CD4-positive, alpha-beta memory T cell (primary cell): ENCODE results near the gene MTIF3. TPM values are rescaled to one million over a fixed set of nuclear protein-coding genes. Genes with fewer than 3 reads are reported as not detected.

Experiments used
- CTCF ChIA-PET: fragments of 350-600 bp; sonication (Branson Sonifier 250); formaldehyde crosslinking; loops from one replicate; lab custom pipeline; 2021; ENCODE audit warnings: inconsistent platforms; ENCODE audit not compliant: partially characterized antibody; lab: Charles Lee
- POLR2A ChIA-PET: fragments of 350-600 bp; sonication (Branson Sonifier 250); formaldehyde crosslinking; loops from one replicate; lab custom pipeline; 2021; ENCODE audit not compliant: partially characterized antibody; lab: Charles Lee
- DNase-seq, 5 donors: peaks; one replicate each; pipeline versions ENCODE4 v3.0.0 to v3.0.0-alpha.2; 2020 to 2022; ENCODE audit warnings: mixed read lengths in 1 of 5
- H3K27ac ChIP-seq: one replicate; pipeline ENCODE4 v1.7.0; 2013; ENCODE audit warnings: low read depth, low read length
- H3K27me3 ChIP-seq: 2 replicates; pipeline ENCODE4 v1.7.0; 2013; ENCODE audit warnings: mild to moderate bottlenecking, low read length, moderate library complexity; ENCODE audit not compliant: insufficient read depth
- H3K36me3 ChIP-seq: 2 replicates; pipeline ENCODE4 v1.7.0; 2013; ENCODE audit warnings: mild to moderate bottlenecking, low read length, moderate library complexity; ENCODE audit not compliant: insufficient read depth
- H3K4me1 ChIP-seq: 2 replicates; pipeline ENCODE4 v1.7.0; 2013; ENCODE audit warnings: mild to moderate bottlenecking, low read length, moderate library complexity; ENCODE audit not compliant: insufficient read depth
- H3K4me3 ChIP-seq, 2 donors: one replicate each; pipeline ENCODE4 v1.7.0; 2013; ENCODE audit warnings: low read length in 2 of 2, mild to moderate bottlenecking in 1 of 2
- H3K9me3 ChIP-seq, 2 donors: one replicate each; pipeline ENCODE4 v1.7.0; 2013; ENCODE audit warnings: low read length in 2 of 2, control low read depth in 1 of 2; ENCODE audit not compliant: control insufficient read depth in 1 of 2
- H3K27ac Mint-ChIP-seq, 7 donors: one replicate each; pipeline ENCODE4 v1.8.0; 2020 to 2021; ENCODE audit warnings: mixed read lengths in 7 of 7, mild to moderate bottlenecking in 6 of 7, inconsistent platforms in 3 of 7, moderate library complexity in 3 of 7
- H3K27me3 Mint-ChIP-seq, 2 donors: one replicate each; pipeline ENCODE4 v1.8.0; 2020 to 2021; ENCODE audit warnings: mixed read lengths in 2 of 2
- H3K36me3 Mint-ChIP-seq, 2 donors: one replicate each; pipeline ENCODE4 v1.8.0; 2020 to 2021; ENCODE audit warnings: mixed read lengths in 2 of 2, inconsistent platforms in 1 of 2, mild to moderate bottlenecking in 1 of 2
- H3K4me1 Mint-ChIP-seq, 4 donors: one replicate each; pipeline ENCODE4 v1.8.0; 2020 to 2021; ENCODE audit warnings: mixed read lengths in 4 of 4, mild to moderate bottlenecking in 1 of 4
- H3K4me3 Mint-ChIP-seq, 8 donors: one replicate each; pipeline ENCODE4 v1.8.0; 2020 to 2021; ENCODE audit warnings: mixed read lengths in 8 of 8, mild to moderate bottlenecking in 7 of 8, moderate library complexity in 6 of 8, inconsistent platforms in 3 of 8
- H3K9me3 Mint-ChIP-seq, 8 donors: one replicate each; pipeline ENCODE4 v1.8.0; 2020 to 2021; ENCODE audit warnings: mixed read lengths in 8 of 8, mild to moderate bottlenecking in 5 of 8, inconsistent platforms in 3 of 8, moderate library complexity in 1 of 8
- intact Hi-C: fragments of 100-400 bp; cut with micrococcal nuclease; formaldehyde crosslinking; loops from one replicate; pipeline ENCODE4 v1.15.1; 2023
- polyA plus RNA-seq, 2 donors: library from polyadenylated mRNA; unstranded; fragments of 300-500 nt; fragmentation: Illumina TruSeq; gene quantifications; one replicate each; pipeline ENCODE4 v1.2.3, GENCODE V29; 2021
- total RNA-seq, 2 experiments: library from RNA; stranded (reverse); gene quantifications; one replicate each; pipeline ENCODE4 v1.2.3, GENCODE V29; 2021

The MTIF3 gene
- total and polyA plus RNA-seq, 4 experiments from 2014 or later: 85.6 to 94.4 (median 89.4) TPM

DNA sequence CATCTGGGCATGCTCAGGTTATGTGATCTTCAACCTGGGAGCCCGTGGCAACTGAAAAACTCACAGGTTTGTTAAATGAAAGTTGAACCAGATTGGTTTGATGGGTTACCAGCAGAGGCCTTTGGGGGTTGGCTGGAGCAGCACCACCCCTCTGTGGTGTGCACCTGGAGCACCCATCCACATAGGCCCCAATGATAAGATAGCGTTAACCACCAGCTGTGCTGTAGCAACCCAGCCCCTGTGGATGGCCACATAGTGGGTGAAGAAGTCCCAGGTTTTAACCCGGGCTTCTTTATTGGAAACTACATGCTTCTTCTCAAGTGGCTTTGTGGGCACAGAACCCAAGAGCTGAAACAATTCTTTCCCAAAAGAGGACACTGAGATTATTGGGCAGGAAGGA lies 22.6 kb upstream of the MTIF3 start:
- Histone ChIP-seq H3K36me3 (no peaks in the 10 kb centered on the region), H3K27ac (no peak overlapping the region), H3K4me1 (peaks cover 11% of the 10 kb centered on the region), H3K4me3 (no peak overlapping the region), H3K9me3 (no peaks in the 10 kb centered on the region), H3K27me3 (no peaks in the 10 kb centered on the region)
- no peak overlapping the region for H3K27ac Mint-ChIP-seq
- H3K36me3 Mint-ChIP-seq: no peaks in the 10 kb centered on the region
- no peaks in the 10 kb centered on the region for H3K9me3 Mint-ChIP-seq
- ChIA-PET CTCF (interaction anchor here (1.4 to 1.5 kb wide), 2 partner anchors 22 to 98 kb away, joined by 3 to 4 read pairs; no protein-coding TSS in a partner anchor), POLR2A (no interaction called here)
- DNase-seq: no peak
- peaks cover 5 to 42% (median 12%) of the 10 kb centered on the region in 4 donors for H3K4me1 Mint-ChIP-seq
- no peak overlapping the region for H3K4me3 Mint-ChIP-seq
- H3K27me3 Mint-ChIP-seq: no peaks in the 10 kb centered on the region
- intact Hi-C loops: no loop called here

DNA sequence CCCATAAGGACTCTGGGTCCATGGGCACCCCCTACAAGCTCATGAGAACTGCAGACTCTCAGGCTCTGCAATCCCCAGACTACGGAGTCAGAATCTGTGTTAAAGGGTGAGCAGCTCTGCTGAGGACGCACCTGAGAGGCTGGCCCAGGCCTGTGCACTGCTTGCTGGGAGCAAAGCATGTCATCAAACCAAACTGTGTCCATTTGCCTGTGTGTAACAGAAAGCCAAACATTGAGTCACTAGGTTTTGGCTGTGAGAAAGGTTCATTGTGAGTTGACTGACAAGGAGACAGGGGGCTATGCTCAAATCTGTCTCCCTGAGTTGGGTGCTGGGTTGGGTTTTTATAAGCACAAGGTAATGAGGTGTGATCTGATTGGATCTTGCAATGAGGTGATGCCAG lies 22.1 kb upstream of the MTIF3 start:
- Histone ChIP-seq H3K4me1 (peaks cover 6% of the 10 kb centered on the region), H3K4me3 (no peak overlapping the region), H3K27me3 (no peaks in the 10 kb centered on the region), H3K27ac (no peak overlapping the region), H3K36me3 (no peaks in the 10 kb centered on the region), H3K9me3 (no peaks in the 10 kb centered on the region)
- CTCF ChIA-PET: interaction anchor here (1.4 to 1.5 kb wide), 2 partner anchors 22 to 97 kb away, joined by 3 to 4 read pairs; no protein-coding TSS in a partner anchor
- peaks cover 3 to 37% (median 9%) of the 10 kb centered on the region in 4 donors for H3K4me1 Mint-ChIP-seq
- no peaks in the 10 kb centered on the region for H3K36me3 Mint-ChIP-seq
- intact Hi-C loops: no loop called here
- no peak overlapping the region for H3K27ac Mint-ChIP-seq
- POLR2A ChIA-PET: no interaction called here
- no peaks in the 10 kb centered on the region for H3K27me3 Mint-ChIP-seq
- no peak for DNase-seq
- H3K9me3 Mint-ChIP-seq: no peaks in the 10 kb centered on the region
- H3K4me3 Mint-ChIP-seq: no peak overlapping the region

DNA sequence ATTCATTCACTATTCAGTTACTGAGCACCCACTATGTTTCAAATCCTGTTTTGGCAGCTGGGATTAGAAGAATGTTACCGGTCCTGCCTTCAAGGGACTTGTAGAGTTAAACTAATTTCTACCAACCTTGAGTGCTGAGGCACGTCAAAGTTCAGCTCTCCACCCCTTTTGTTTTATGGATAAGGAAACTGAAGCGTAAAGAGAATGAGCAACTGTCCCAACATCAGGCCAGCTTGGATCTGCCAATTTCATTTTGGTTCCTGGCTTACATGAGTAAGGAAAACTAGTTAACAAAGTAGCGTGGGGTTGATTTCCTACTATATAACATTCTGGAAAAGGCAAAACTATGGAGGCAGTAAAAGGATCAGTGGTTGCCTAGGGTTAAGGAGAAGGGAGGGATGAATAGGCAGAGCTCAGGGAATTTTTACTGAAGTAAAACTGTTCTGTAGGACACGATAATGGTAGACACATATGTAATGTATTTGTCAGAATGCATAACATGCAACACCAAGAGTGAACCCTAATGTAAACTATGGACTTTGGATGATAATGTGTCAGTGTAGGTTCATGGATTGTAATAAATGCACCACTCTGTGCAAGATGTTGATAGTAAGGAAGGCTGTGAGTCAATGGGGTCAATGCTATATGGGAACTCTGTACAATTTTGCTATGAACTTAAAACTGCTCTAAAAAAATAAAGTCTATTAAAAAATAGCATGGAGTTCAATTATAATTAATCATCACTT lies 19.9 kb upstream of the MTIF3 start:
- CTCF ChIA-PET: no interaction called here
- no peak overlapping the region for H3K4me3 ChIP-seq
- H3K27me3 Mint-ChIP-seq: no peaks in the 10 kb centered on the region
- peak overlapping the region in 1 of 7 donors; percentile 18 for H3K27ac Mint-ChIP-seq
- peaks cover 2 to 27% (median 5%) of the 10 kb centered on the region in 4 donors for H3K4me1 Mint-ChIP-seq
- no peaks in the 10 kb centered on the region for H3K36me3 ChIP-seq
- no peaks in the 10 kb centered on the region for H3K36me3 Mint-ChIP-seq
- POLR2A ChIA-PET: no interaction called here
- no peaks in the 10 kb centered on the region for H3K9me3 Mint-ChIP-seq
- no peak overlapping the region for H3K27ac ChIP-seq
- no peaks in the 10 kb centered on the region for H3K27me3 ChIP-seq
- no peaks in the 10 kb centered on the region for H3K4me1 ChIP-seq
- H3K4me3 Mint-ChIP-seq: no peak overlapping the region
- intact Hi-C loops: no loop called here
- no peak for DNase-seq
- no peaks in the 10 kb centered on the region for H3K9me3 ChIP-seq

DNA sequence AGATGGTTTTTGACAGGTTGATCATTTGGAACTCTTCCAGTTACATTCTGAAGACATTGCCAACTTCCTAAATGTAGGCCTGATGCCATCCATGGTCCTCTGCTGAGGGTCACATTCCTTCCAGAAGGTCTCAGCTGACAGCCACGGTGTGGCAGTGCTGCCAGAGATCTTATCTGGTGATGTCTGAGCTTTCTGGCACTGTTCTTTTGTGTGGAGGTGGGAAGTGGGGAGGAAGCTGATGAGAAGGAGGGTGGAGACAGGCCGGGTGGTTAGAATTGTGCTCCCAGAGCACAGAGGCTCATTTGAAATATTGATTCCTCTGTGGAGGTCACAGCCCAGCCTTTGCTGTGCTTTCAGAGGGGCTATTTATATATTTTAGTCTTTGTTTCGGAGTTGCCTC lies 16.1 kb upstream of the MTIF3 start:
- POLR2A ChIA-PET: interaction anchor here (0.9 to 1.7 kb wide), 3 partner anchors 16 to 154 kb away, joined by 3 to 4 read pairs (median 4); partner anchors contain the start of gene LNX2
- CTCF ChIA-PET: interaction anchor here (1.0 to 1.1 kb wide), 2 partner anchors 93 to 362 kb away, joined by 3 read pairs; no protein-coding TSS in a partner anchor
- peaks cover 0 to 7% (median 3%) of the 10 kb centered on the region in 4 donors for H3K4me1 Mint-ChIP-seq

DNA sequence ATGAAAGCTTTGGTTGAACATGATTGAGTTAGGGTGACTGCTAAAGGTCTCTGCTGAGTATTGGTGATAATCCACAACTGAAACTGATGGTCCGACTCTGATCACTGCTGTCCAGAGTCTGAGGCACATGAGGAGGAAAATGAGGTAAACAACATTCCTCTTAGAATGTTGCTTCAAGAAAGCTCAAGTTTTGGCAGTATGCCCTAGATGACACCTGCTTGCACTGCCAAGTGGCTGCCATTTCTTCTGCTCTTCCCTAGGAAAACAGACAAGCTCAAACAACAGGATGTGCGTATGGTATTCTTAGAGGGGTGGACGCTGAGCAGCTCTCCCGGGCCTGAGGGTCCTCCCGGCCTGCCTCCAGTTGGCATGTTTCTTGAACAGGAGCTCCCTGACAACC lies 15.2 kb upstream of the MTIF3 start:
- Histone ChIP-seq H3K9me3 (no peaks in the 10 kb centered on the region), H3K27me3 (no peaks in the 10 kb centered on the region), H3K4me1 (no peaks in the 10 kb centered on the region), H3K36me3 (no peaks in the 10 kb centered on the region), H3K4me3 (no peak overlapping the region), H3K27ac (no peak overlapping the region)
- Mint-ChIP-seq H3K9me3 (peaks cover 0 to 1% (median 0%) of the 10 kb centered on the region in 8 donors), H3K4me3 (no peak overlapping the region), H3K27ac (peak overlapping the region in 1 of 7 donors; percentile 48), H3K27me3 (no peaks in the 10 kb centered on the region), H3K36me3 (no peaks in the 10 kb centered on the region), H3K4me1 (peaks cover 0 to 7% (median 3%) of the 10 kb centered on the region in 4 donors)
- ChIA-PET POLR2A (interaction anchor here (0.9 kb wide), 1 partner anchor 39 kb away, joined by 4 read pairs; no protein-coding TSS in a partner anchor), CTCF (no interaction called here)
- DNase-seq: no peak
- intact Hi-C loops: no loop called here

More for the DNA sequence above, 16.1 kb upstream of the MTIF3 start:
- no peaks in the 10 kb centered on the region for H3K36me3 ChIP-seq
- Mint-ChIP-seq H3K9me3 (peaks cover 0 to 1% (median 0%) of the 10 kb centered on the region in 8 donors), H3K27ac (peak overlapping the region in 3 of 7 donors; percentile 54 to 88 (median 77)), H3K36me3 (no peaks in the 10 kb centered on the region), H3K4me3 (peak overlapping the region in 1 of 8 donors; percentile 45), H3K27me3 (no peaks in the 10 kb centered on the region)
- H3K4me1 ChIP-seq: no peaks in the 10 kb centered on the region
- no peak overlapping the region for H3K27ac ChIP-seq
- H3K27me3 ChIP-seq: no peaks in the 10 kb centered on the region
- intact Hi-C loops: no loop called here
- no peak for DNase-seq
- H3K4me3 ChIP-seq: no peak overlapping the region
- no peaks in the 10 kb centered on the region for H3K9me3 ChIP-seq

DNA sequence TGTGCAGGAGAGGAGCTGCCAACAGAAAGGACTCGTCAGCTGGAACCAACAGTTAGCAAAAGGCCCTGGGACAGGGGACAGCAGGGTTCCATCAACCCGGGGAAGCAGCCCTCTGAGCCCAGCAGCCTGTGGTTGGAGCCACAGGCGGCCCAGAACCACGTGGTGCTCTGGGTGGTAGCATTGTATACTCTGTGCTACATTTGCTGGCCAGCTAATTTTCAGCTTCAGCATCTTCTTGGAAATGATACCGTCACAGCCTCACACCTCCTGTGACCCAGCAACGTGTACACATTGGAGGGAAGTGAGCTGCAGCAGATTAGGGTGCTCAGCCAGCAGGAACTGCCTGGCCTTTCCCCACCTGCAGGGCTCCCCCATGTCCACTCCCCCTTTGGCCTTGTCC lies 13.1 kb upstream of the MTIF3 start:
- no peaks in the 10 kb centered on the region for H3K27me3 ChIP-seq
- no peaks in the 10 kb centered on the region for H3K36me3 ChIP-seq
- no peak for DNase-seq
- H3K27ac Mint-ChIP-seq: no peak overlapping the region
- ChIA-PET CTCF (interaction anchor here (1.4 kb wide), 1 partner anchor 10 kb away, joined by 4 read pairs; no protein-coding TSS in a partner anchor), POLR2A (interaction anchor here (1.5 to 1.6 kb wide), 2 partner anchors 12 to 36 kb away, joined by 3 read pairs; no protein-coding TSS in a partner anchor)
- H3K4me1 Mint-ChIP-seq: peaks cover 0 to 7% (median 3%) of the 10 kb centered on the region in 4 donors
- no peak overlapping the region for H3K4me3 ChIP-seq
- no peaks in the 10 kb centered on the region for H3K36me3 Mint-ChIP-seq
- H3K4me3 Mint-ChIP-seq: no peak overlapping the region
- H3K27me3 Mint-ChIP-seq: peaks cover 0 to 2% of the 10 kb centered on the region in 2 donors
- peaks cover 0 to 1% (median 0%) of the 10 kb centered on the region in 8 donors for H3K9me3 Mint-ChIP-seq
- H3K9me3 ChIP-seq: no peaks in the 10 kb centered on the region
- H3K4me1 ChIP-seq: no peaks in the 10 kb centered on the region
- intact Hi-C loops: no loop called here
- no peak overlapping the region for H3K27ac ChIP-seq

DNA sequence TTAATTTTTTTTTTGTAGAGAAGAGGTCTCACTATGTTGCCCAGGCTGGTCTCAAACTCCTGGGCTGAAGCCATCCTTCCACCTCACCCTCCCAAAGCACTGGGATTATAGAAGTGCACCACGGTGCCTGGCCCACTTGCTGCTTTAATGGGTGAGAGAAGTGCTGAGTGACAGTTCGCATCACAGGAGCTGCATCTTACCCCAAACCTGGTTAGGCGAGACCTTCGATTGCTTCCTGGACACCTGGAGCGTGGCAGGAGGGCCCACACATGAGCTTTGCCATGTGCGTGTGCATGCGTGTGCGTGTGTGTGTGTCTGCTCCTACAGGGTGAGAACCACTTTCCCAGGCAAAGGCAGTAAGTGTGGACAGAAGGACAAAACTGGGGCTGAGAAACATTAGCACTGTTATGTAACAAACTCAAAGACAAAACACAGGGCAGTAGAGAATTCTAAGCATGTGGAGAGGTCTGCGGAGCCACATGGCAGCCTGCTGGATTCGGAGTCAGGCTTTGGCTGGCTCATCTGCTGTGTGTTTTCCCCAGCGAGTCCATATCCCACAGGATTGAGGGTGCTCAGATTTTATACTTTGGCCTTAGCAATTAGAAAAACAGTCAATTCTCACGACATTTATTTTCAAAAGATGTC lies 11.7 kb upstream of the MTIF3 start:
- Histone ChIP-seq H3K27ac (no peak overlapping the region), H3K4me3 (no peak overlapping the region), H3K27me3 (no peaks in the 10 kb centered on the region), H3K9me3 (no peaks in the 10 kb centered on the region), H3K4me1 (no peaks in the 10 kb centered on the region), H3K36me3 (no peaks in the 10 kb centered on the region)
- Mint-ChIP-seq H3K27me3 (peaks cover 0 to 2% of the 10 kb centered on the region in 2 donors), H3K9me3 (peaks cover 0 to 1% (median 0%) of the 10 kb centered on the region in 8 donors), H3K36me3 (no peaks in the 10 kb centered on the region), H3K27ac (no peak overlapping the region), H3K4me1 (peaks cover 5 to 7% (median 5%) of the 10 kb centered on the region in 4 donors), H3K4me3 (no peak overlapping the region)
- CTCF ChIA-PET: interaction anchor here (0.6 to 1.4 kb wide), 3 partner anchors 8 to 190 kb away, joined by 3 to 4 read pairs (median 3); no protein-coding TSS in a partner anchor
- intact Hi-C loops: no loop called here
- POLR2A ChIA-PET: interaction anchor here (0.6 to 1.6 kb wide), 3 partner anchors 11 to 314 kb away, joined by 3 to 5 read pairs (median 3); no protein-coding TSS in a partner anchor
- no peak for DNase-seq
